ENCODE data around the gene CDK5RAP3.
A peak's percentile ranks its signal among the peaks of the same experiment; 100 is the strongest.

The CDK5RAP3 gene

DNA sequence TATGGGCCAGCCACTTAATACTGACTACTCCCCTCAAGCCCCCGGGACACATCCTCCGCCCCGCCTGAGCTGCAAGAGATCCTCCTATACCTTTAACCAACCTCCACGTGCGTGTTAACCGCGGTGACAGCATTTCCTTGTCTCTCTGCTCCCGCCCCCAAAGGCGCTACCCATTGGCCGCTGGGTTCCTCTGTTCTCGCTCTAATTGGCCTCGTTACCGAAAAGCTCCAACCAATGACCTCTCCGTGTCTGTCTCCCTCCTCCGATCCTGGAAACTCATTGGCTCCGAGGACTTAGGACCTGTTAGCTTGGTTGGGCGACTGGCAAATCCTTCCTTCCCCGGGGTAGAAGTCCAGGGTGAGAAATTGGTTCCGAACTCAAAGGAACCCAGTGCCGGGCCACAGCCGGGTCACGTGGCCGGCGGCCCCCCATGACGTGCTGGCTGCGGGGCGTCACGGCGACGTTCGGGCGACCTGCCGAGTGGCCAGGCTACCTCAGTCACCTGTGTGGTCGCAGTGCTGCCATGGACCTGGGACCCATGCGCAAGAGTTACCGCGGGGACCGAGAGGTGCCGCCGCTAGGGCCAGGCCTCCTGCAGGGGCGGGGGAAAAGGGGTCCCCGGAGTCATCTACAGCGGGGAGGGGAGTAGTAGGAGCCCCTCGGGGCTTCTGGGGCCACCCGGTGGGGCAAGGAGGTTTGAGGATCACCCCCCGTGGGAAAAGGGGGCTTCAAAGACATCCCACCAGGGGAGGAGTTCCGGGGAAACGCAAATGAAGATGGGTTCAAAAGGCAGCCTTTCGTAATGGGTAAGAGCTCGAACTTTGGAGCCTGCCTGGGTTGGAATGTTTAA is 29.4 kb upstream of the CDK5RAP3 start, which contains the start of gene PNPO (continued):
- TF ChIP-seq, protein P1, sequence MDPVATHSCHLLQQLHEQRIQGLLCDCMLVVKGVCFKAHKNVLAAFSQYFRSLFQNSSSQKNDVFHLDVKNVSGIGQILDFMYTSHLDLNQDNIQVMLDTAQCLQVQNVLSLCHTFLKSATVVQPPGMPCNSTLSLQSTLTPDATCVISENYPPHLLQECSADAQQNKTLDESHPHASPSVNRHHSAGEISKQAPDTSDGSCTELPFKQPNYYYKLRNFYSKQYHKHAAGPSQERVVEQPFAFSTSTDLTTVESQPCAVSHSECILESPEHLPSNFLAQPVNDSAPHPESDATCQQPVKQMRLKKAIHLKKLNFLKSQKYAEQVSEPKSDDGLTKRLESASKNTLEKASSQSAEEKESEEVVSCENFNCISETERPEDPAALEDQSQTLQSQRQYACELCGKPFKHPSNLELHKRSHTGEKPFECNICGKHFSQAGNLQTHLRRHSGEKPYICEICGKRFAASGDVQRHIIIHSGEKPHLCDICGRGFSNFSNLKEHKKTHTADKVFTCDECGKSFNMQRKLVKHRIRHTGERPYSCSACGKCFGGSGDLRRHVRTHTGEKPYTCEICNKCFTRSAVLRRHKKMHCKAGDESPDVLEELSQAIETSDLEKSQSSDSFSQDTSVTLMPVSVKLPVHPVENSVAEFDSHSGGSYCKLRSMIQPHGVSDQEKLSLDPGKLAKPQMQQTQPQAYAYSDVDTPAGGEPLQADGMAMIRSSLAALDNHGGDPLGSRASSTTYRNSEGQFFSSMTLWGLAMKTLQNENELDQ (tag by site-specific recombination; IDR thresholded peaks at IDR 0.05; ENCODE audit: low read depth), result no peak
- TF ChIP-seq ZNF23 (tag by site-specific recombination; IDR thresholded peaks at IDR 0.05; ENCODE audit: borderline replicate concordance) (no peak), ZNF19 (tag by site-specific recombination; IDR thresholded peaks at IDR 0.05; ENCODE audit: low read depth) (no peak), TRIM28 (IDR thresholded peaks at IDR 0.05; ENCODE audit: borderline replicate concordance, low read length) (peak; percentile 81; the same call in 1 of the 2 replicates)

DNA sequence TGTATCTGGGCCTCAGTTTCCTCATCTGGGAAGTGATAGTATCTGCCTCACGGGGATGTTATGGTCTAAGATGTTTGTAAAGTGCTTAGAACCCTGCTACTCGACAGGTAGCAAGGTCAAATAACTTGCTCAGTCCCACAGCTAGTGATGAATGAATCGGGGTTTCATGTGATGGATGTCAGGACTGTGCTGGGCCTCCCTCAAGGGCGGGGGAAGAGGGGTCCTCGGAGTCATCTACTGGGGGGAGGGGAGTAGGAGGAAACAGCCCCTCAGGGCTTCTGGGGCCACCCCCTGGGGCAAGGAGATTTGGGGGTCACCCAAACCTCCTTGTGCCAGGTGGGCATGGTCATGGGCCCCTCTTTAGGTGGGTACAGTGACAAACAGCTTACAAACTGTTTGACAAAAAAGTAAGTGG is 28.8 kb upstream of the CDK5RAP3 start:
- no peaks in the 10 kb centered on the region for H3K4me1 ChIP-seq (ENCODE audit: control insufficient read depth, insufficient read depth, low read length)
- ChIA-PET POLR2A (interaction anchor here (0.6 to 3.8 kb wide), 11 partner anchors 12 to 166 kb away, joined by 3 to 37 read pairs (median 8); partner anchors contain the start of genes CDK5RAP3, NFE2L1, PRR15L and SNX11), CTCF (interaction anchor here (0.6 to 22.4 kb wide), 10 partner anchors 9 to 432 kb away, joined by 3 to 592 read pairs (median 6); partner anchors contain the start of genes CDK5RAP3 and SCRN2)
- TF ChIP-seq ZNF776 (tag by site-specific recombination; IDR thresholded peaks at IDR 0.05; ENCODE audit: borderline replicate concordance) (no peak), SCRT1 (tag by site-specific recombination; IDR thresholded peaks at IDR 0.05; ENCODE audit: borderline replicate concordance) (no peak), ZNF239 (tag by site-specific recombination; IDR thresholded peaks at IDR 0.05) (no peak), ZNF335 (tag by site-specific recombination; conservative IDR thresholded peaks at IDR 0.05) (peak; percentile 96), ZNF341 (tag by site-specific recombination; IDR thresholded peaks at IDR 0.05; ENCODE audit: low read depth) (peak; percentile 42; the same call in 1 of the 2 replicates)
- H3K27ac ChIP-seq (ENCODE audit: extremely low read depth, low read depth, low read length), result peak overlapping the region; percentile 61; the same call in 1 of the 2 replicates
- no peaks in the 10 kb centered on the region for H3K9me3 ChIP-seq (ENCODE audit: control insufficient read depth, insufficient read depth, low read depth, low read length)
- H3K36me3 ChIP-seq (ENCODE audit: control insufficient read depth in 2 of 2, insufficient read depth in 1 of 2, low read length in 2 of 2), result peaks cover 0 to 38% of the 10 kb centered on the region in 2 experiments; a peak in 1 of 3 replicates
- H3K4me3 ChIP-seq (ENCODE audit: low read depth, low read length), result peak overlapping the region; percentile 79

DNA sequence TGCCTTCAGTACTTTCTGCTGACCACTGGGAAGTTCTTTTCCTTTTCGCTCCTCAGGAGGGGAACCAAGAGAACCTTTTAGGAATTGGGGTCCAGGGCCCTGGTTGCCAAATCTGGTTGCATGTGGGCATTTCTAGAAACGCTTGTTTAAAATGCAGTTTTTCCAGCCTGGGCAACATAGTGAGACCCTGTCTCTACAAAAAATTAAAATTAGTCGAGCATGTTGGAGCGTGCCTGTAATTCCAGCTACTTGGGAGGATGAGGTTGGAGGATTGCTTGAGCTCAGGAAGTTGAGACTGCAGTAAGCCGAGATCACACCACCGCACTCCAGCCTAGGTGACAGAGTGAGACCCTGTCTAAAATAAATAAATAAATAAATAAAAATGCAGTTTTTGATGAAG is 28.3 kb upstream of the CDK5RAP3 start:
- no peaks in the 10 kb centered on the region for H3K4me1 ChIP-seq (ENCODE audit: control insufficient read depth, insufficient read depth, low read length)
- H3K36me3 ChIP-seq (ENCODE audit: control insufficient read depth in 2 of 2, insufficient read depth in 1 of 2, low read length in 2 of 2), result peaks cover 0 to 39% of the 10 kb centered on the region in 2 experiments; a peak in 2 of 3 replicates
- TF ChIP-seq ZNF121 (tag by site-specific recombination; IDR thresholded peaks at IDR 0.05) (peak; percentile 95), OSR2 (tag by site-specific recombination; IDR thresholded peaks at IDR 0.05) (no peak), ZNF747 (tag by site-specific recombination; IDR thresholded peaks at IDR 0.05) (no peak), ZSCAN23 (tag by site-specific recombination; IDR thresholded peaks at IDR 0.05) (no peak)
- POLR2A ChIA-PET, result interaction anchor here (0.7 to 3.8 kb wide), 7 partner anchors 12 to 165 kb away, joined by 6 to 37 read pairs (median 14); partner anchors contain the start of genes CDK5RAP3, NFE2L1, PRR15L and SNX11
- no peak overlapping the region for H3K27ac ChIP-seq (ENCODE audit: extremely low read depth, low read depth, low read length)
- no peaks in the 10 kb centered on the region for H3K9me3 ChIP-seq (ENCODE audit: control insufficient read depth, insufficient read depth, low read depth, low read length)
- peak overlapping the region; percentile 79 for H3K4me3 ChIP-seq (ENCODE audit: low read depth, low read length)
- CTCF ChIA-PET, result interaction anchor here (0.6 to 22.4 kb wide), 11 partner anchors 8 to 432 kb away, joined by 3 to 592 read pairs (median 4); partner anchors contain the start of gene CDK5RAP3

DNA sequence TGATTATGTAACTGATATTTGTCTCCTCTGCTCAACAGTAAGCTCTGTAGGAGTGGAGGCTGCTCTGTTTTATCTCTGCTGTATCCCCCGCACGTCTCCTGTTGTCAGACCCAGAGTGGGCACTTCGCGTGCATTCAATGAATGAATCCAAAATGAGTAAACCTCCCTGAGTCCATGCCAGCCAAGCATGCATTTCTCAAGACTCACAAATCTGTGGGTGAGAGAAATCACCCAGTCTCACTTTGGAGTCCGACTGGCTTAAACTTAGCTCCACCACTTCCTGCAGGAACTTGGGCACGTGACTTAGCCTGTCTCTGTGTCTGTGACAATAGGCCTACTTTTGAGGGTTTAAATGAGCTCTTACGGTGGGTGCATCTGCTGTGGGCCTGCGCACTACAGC is 25.8 kb upstream of the CDK5RAP3 start:
- POLR2A ChIA-PET, result interaction anchor here (1.0 to 1.3 kb wide), 2 partner anchors 25 to 50 kb away, joined by 3 read pairs; no protein-coding TSS in a partner anchor
- no peaks in the 10 kb centered on the region for H3K9me3 ChIP-seq (ENCODE audit: control insufficient read depth, insufficient read depth, low read depth, low read length)
- TF ChIP-seq ZBTB48 (tag by site-specific recombination; IDR thresholded peaks at IDR 0.05) (no peak), GLIS2 (tag by site-specific recombination; IDR thresholded peaks at IDR 0.05) (no peak), REPIN1 (tag by site-specific recombination; IDR thresholded peaks at IDR 0.05; ENCODE audit: low read depth) (no peak), ZNF239 (tag by site-specific recombination; IDR thresholded peaks at IDR 0.05) (no peak), ZNF366 (tag by site-specific recombination; conservative IDR thresholded peaks at IDR 0.05) (no peak), FEZF1 (tag by site-specific recombination; IDR thresholded peaks at IDR 0.05) (no peak), ZNF341 (tag by site-specific recombination; IDR thresholded peaks at IDR 0.05; ENCODE audit: low read depth) (no peak), MEIS1 (CRISPR knock-in tag; IDR thresholded peaks at IDR 0.05; ENCODE audit: borderline replicate concordance) (no peak), SP3 (tag by site-specific recombination; IDR thresholded peaks at IDR 0.05) (no peak), ZNF561 (tag by site-specific recombination; IDR thresholded peaks at IDR 0.05; ENCODE audit: borderline replicate concordance) (no peak)
- no peak overlapping the region for H3K27ac ChIP-seq (ENCODE audit: extremely low read depth, low read depth, low read length)
- peaks cover 0 to 61% of the 10 kb centered on the region in 2 experiments; a peak in 2 of 3 replicates for H3K36me3 ChIP-seq (ENCODE audit: control insufficient read depth in 2 of 2, insufficient read depth in 1 of 2, low read length in 2 of 2)
- H3K4me1 ChIP-seq (ENCODE audit: control insufficient read depth, insufficient read depth, low read length), result no peaks in the 10 kb centered on the region
- H3K4me3 ChIP-seq (ENCODE audit: low read depth, low read length), result no peak overlapping the region
- CTCF ChIA-PET, result interaction anchor here (0.6 to 22.4 kb wide), 10 partner anchors 13 to 123 kb away, joined by 3 to 592 read pairs (median 4); partner anchors contain the start of genes CDK5RAP3, PRR15L and SCRN2
